ENCODE results near the gene EPN1.

Gene EPN1

GRCh38 chr19:55674841-55675660 is at the start of gene EPN1:
Gene EPN1 (plus strand): TSS chr19:55675226. CDS start chr19:55678628, 3,402 bp downstream.
- peak; percentile 97 for DNase-seq

GRCh38 chr19:55626350-55626749 is 48.7 kb upstream of the EPN1 start:
- DNase-seq = no peak

DNA sequence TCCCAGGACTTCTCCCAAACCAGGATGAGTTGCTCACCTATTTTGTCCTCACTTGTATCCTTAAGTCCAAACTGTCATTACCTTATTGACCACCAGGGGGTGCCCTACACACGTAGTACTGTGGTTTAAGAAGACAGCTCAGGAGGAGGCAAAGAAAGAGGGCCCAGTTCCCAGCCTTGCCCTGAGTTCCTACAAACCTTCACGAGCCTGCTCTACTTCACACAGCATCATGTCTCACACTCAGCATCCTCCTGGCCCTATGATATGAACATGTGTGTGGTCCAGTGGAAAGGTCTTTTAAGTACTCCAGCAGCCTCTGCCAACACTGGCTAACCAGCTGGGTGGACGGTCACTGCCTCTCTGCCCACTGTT is 42.6 kb upstream of the EPN1 start:
- DNase-seq = peak; percentile 90

GRCh38 chr19:55633861-55634260 is 41.2 kb upstream of the EPN1 start:
- no peak for DNase-seq

DNA sequence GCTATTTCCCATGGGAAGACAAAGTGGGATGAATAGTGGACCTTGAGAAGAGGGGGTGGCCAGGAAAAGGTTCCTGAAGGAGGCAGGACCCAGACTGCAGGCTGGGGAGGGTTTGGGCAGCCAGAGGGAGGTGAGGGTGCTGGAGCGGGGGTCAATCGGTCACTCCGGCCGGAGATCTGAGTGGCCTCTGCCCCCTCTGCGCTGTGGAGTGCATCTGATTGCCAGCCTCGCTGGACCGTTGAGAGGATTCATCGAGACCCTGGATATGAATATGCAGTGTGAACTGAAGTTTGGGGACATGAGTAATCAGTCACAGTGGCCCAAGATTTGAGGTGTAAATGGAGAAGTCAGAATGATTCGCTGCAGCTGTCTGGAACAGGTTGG is 39.7 kb upstream of the EPN1 start:
- DNase-seq = no peak

- no peak for DNase-seq
Observed at GRCh38 chr19:55635856-55636440, 39.1 kb upstream of the EPN1 start.

DNA sequence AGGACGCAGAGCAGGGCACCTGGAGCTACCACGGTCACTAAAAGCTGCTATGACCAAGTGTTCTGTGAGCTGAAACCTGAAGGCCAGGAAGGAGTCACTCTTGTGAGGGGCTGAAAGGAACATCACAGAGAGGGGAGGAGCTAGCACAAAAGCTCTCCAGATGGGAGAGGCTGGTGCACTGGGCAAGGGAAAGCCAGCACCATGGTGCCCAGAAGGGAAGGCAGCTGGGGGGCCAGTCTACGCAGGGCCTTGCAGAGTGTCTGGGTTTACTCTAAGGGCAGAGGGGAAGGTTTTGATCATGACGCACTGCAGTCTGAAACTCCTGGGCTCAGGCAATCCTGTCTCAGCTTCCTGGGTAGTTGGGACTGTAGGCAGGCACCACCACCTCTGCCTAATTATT is 38.3 kb upstream of the EPN1 start:
- DNase-seq = no peak

- DNase-seq = no peak
Observed at GRCh38 chr19:55637534-55637933, 37.5 kb upstream of the EPN1 start.

DNA sequence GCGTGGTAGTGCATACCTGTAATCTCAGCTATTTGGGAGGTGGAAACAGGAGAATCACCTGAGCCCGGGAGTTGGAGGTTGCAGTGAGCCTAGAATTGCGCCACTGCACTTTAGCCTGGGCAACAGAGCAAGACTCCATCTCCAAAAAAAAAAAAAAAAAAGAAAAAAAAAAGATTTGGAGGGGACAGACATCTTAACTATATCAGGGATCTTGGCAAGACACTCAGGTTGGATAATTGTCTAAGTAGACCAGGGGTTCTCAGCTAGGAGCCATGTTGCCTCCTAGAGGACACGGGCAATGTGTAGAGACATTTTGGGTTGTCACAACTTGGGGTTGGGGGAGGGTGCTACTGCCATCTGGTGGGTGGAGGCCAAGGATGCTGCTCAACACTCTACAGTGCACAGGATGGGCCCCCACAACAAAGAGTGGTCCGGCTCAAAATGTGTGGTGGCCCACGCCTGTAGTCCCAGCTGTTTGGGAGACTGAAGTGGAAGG is 36.1 kb upstream of the EPN1 start:
- DNase-seq = peak; percentile 39

DNA sequence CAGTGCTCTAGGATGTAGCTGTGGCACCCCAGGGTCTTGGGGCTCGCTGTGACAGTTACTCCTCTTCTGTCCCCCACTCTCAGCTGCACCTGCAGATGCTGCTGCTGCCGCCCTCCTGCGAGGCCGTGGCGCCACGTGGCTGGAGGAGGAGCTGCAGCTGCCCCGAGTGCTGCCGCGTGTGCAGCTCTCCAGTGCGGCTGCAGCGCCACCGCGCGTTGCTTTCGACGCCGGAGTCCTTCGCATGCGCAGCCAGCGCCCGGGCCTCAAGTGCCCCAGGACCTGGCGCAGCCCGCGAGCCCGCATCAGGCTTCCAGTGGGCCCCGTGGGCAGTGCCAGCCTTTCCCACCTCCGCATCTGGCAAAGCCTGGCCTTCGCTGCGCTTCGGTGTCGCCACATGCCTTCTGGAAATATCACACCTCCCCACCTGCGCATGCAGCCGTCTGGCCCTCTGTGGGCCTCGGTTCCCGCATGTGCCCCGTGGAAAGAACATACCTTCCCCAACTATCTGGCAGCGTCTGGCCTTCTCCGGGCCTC is 34.9 kb upstream of the EPN1 start:
- DNase-seq = peak; percentile 71

DNA sequence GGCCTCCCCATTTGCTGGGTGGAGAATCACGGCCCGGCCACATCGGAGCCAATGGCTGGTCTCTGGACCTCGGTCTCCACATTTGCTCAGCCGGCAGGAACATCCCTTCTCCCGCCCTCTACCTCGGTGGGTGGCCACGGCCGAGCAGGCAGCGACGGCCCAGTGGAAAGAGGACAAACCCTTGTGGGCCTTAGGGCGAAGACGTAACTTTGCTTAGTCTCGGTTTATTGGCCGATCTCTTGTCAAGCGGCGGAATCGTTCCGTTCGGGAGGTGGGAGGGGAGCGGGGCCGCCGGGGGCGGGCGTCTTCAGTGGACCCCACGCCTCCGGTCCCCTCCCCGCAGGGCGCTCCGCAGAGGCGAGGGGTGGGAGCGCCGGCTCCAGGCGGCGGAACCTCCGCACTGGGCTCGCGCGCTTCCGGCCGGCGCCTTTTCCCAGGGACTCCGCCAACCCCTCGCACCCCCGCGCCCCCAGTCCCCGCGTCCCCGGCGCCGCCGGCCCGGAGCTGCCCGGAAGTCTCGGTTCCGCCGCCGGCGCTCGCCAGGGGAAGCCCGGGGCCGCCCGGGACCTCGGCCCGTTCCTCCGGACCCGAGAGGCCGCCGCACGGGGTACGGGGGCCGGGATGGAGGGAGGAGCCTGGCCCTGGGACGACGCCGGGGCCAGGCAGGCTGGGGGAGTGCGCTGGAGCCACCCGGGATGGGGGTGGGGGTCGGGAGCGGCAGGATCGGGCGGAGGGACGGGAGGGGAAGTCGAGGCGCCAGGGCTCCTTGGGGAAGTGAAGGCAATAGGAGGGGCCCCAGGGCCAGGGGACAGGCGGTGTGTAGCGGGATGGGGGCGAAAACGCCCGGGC is 34.2 kb upstream of the EPN1 start, which contains the start of gene ZNF580:
TSS of gene ZNF580 (plus strand) at position 426 of the 849 bp plus-strand sequence. CDS start 1,507 bp downstream, outside the sequence.
- DNase-seq = peak; percentile 83

DNA sequence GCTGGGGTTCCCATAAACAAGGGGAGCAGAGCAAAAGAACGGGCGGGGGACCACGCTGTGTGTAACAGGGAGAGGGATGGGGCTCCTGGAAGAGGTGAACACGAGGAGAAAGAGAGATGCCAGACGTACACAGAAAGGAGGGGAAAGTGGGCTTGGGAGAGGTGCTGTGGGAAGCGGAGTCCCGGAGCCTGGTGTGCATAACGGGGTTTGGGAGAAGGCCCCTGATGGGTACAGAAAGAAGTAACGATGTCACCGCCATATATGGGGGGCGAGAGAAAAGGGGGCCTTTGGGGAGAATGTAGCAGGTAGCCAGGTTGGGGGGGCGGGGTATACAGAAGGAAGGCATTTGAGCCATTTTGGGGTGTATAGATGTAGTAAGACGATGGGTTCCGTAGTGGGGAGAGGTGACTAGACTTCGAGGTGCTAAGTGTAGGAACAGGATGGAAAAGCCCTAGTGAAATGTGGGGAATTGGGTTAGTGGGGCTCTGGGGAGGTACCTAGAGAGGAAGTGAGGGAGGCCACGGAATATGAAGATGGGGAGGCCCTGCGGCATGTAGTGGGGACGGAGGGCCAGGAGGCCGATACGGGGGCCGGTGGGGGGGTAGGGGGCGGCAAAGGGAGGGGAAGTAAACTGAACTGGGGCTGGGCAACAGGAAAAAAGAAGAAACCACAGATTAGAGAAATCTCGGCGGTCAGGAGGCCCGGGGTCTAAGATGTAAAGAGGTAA is 33.4 kb upstream of the EPN1 start:
- DNase-seq = peak; percentile 44

- peak; percentile 36 for DNase-seq
Observed at GRCh38 chr19:55642153-55643002, 32.6 kb upstream of the EPN1 start.

DNA sequence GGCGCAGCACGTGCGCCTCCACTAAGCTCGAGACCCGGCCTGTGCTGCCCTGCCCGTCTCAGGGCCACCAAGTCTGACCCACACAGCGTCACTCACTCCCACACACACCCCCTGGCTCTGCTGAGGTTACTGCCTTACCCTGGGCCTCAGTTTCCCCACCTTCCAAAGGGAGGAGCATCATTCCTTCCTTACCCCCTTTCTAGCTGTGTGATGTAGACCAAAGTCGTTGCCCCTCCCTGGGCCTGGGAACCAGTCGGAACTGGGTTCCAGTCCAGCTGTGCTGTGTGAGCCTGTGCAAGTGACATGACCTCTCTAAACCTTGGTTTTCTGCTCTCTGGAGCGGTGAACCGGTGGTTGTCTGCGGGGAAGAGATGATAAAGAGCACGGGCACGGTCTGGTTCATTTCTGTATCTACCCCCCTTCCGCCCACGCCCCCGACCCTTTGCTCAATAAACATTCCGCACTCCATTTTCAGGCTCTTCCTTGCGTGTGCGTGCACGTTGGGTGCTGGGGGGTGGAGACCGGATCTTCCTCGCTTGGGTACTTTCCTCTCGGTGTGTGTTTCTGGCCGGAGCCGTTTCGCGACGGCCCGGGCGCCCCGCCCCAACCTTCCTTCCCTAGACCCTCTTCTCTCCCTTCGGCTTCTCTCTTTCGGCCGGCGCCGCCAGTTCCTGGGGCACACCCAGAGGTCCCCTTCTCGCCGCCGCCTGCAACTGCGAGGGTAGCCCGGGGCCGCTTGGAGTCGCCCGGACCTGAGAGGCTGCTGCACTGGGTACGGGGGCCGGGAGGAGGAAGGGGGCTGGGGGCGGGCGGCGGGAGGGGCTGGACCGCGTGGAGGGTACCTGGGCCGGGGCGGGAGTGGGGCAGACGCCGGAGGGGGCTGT is 31.8 kb upstream of the EPN1 start, which contains the start of gene ZNF581:
TSS of gene ZNF581 (plus strand) at position 647 of the 884 bp plus-strand sequence. CDS start 923 bp downstream, outside the sequence.
- peak; percentile 82 for DNase-seq

- no peak for DNase-seq
Observed at GRCh38 chr19:55643887-55644176, 31.2 kb upstream of the EPN1 start.

DNA sequence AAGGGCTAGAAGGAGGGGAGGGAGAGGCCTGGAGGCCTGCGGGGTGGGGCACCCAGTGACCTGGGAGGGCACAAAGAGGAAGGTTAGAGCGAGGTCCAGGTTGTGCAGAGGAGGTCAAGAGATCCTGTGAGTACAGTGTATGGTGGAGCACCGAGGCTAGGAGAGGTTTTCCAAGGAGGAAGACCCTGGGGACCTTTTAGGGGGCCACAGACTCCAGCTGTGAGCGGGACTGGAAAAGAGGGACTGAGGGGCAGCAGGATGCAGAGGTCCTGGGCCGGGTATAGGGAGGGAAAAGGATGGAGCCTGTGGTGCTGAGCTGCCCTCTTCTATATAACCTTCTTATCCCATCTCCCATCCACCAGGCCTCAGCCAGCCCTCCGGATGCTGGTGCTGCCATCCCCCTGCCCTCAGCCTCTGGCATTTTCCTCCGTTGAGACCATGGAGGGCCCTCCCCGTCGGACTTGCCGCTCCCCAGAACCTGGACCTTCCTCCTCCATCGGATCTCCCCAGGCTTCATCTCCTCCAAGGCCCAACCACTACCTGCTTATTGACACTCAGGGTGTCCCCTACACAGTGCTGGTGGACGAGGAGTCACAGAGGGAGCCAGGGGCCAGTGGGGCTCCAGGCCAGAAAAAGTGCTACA is 30.7 kb upstream of the EPN1 start:
- no peak for DNase-seq

DNA sequence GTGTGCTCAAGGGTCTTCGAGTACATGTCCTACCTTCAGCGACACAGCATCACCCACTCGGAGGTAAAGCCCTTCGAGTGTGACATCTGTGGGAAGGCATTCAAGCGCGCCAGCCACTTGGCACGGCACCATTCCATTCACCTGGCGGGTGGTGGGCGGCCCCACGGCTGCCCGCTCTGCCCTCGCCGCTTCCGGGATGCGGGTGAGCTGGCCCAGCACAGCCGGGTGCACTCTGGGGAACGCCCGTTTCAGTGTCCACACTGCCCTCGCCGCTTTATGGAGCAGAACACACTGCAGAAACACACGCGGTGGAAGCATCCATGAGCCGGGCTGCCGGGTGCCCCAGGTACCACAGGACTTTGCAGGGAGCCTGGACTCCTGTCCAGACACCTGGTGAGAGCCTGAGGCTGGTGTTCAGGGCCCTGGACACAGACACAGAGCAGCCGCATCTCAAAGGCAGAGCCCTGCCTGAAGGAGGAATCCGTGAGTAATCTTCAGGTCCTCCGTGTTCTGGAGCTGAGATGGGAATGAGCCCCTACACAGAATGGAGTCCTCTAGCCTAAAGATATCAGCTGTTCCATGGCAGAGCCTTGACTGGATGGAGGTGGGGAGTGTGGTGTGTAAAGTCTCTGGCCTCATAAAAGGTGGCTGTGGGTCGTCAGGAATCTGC is 30.0 kb upstream of the EPN1 start:
- no peak for DNase-seq

GRCh38 chr19:55645512-55645881 is 29.5 kb upstream of the EPN1 start:
- no peak for DNase-seq
